ENCODE results near the gene SPATA9.

DNA sequence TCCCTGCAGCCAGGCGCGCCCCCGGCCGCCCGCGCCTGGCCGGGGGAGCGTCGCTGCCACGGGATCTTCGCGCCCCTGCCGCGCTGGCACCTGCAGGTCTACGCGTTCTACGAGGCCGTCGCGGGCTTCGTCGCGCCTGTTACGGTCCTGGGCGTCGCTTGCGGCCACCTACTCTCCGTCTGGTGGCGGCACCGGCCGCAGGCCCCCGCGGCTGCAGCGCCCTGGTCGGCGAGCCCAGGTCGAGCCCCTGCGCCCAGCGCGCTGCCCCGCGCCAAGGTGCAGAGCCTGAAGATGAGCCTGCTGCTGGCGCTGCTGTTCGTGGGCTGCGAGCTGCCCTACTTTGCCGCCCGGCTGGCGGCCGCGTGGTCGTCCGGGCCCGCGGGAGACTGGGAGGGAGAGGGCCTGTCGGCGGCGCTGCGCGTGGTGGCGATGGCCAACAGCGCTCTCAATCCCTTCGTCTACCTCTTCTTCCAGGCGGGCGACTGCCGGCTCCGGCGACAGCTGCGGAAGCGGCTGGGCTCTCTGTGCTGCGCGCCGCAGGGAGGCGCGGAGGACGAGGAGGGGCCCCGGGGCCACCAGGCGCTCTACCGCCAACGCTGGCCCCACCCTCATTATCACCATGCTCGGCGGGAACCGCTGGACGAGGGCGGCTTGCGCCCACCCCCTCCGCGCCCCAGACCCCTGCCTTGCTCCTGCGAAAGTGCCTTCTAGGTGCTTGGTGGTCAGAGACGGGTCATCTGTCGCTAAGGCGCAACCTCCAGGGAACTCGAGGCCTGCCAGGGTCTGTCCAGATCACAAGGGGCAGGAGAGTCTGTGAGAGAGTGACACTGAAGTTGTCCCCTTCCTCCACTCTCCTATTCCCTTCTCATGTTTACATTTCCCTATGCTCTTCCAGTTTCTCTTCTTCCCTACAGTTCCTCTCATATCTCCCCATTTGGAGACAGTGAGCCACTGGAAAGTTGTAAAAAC lies 61.6 kb downstream of the SPATA9 start:
- TF ChIP-seq EZH2 (IDR thresholded peaks at IDR 0.05) (no peak), POLR2AphosphoS5 (IDR thresholded peaks at IDR 0.05; ENCODE audit: borderline replicate concordance, low read depth, low read length) (no peak)

All from SK-N-MC (cell line).